22Rv1 (cell line): Measurements from ENCODE around the gene CFAP74.

Source experiments
- H3K27ac ChIP-seq: fragments of 450-650 bp; 2 replicates; pipeline ENCODE4 v1.5.1; 2017
- CTCF ChIP-seq: fragments of 450-650 bp; IDR thresholded peaks from 2 replicates; pipeline ENCODE4 v1.5.1; 2017; ENCODE audit warnings: mild to moderate bottlenecking
- ZFX ChIP-seq: fragments of 450-650 bp; IDR thresholded peaks from 2 replicates; pipeline ENCODE4 v1.6.1; 2017; ENCODE audit warnings: antibody characterized with exemption, borderline replicate concordance

The CFAP74 gene

GRCh38 chr1:1906185-1907097 is 97.1 kb downstream of the CFAP74 start:
- peak; percentile 95 for TF ChIP-seq CTCF
- no peak for TF ChIP-seq ZFX
- no peak overlapping the region for H3K27ac ChIP-seq

- H3K27ac ChIP-seq: no peak overlapping the region
- TF ChIP-seq ZFX: no peak
- no peak for TF ChIP-seq CTCF
These were observed 100.4 kb downstream of the CFAP74 start for GRCh38 chr1:1903224-1903623.

- H3K27ac ChIP-seq: no peak overlapping the region
- TF ChIP-seq ZFX: no peak
These were observed 101.8 kb downstream of the CFAP74 start for GRCh38 chr1:1901641-1902294.

DNA sequence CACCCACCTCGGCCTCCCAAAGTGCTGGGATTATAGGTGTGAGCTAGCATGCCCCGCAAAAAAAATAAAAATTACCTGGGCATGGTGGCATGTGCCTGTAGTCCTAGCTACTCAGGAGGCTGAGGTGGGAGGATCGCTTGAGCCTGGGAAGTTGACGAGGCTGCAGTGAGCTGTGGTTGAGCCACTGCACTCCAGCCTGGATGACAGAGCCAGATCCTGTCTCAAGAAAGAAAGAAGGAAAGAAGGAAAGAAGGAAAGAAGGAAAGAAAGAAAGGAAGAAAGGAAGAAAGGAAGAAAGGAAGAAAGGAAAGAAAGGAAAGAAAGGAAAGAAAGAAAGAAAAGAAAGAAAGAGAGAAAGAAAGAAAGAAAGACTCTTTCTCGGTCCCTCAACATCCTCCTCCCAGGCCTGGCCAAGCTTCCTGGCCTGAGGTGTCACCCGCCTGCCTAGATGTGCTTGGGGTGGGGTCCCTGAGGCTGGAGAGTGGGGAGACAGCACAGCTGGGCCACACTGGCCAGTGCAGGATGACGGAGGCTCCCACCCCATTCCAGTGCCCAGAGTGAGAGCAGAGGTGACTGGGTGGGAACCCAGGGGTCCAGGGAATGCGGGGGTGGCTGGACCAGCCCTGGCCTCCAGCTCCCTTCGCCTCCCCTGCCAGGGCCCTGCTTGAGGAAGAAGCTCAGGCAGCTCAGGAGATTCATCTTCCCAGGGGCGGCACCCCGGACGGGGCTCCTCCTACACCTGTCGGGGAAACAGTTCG is 102.5 kb downstream of the CFAP74 start:
- TF ChIP-seq CTCF (no peak), ZFX (no peak)
- H3K27ac ChIP-seq: no peak overlapping the region

GRCh38 chr1:1899967-1900327 is 103.6 kb downstream of the CFAP74 start:
- TF ChIP-seq ZFX: no peak
- TF ChIP-seq CTCF: no peak
- no peak overlapping the region for H3K27ac ChIP-seq

GRCh38 chr1:1899266-1899966 is 104.2 kb downstream of the CFAP74 start:
- TF ChIP-seq ZFX (no peak), CTCF (no peak)
- H3K27ac ChIP-seq: no peak overlapping the region

GRCh38 chr1:1898246-1898933 is 105.2 kb downstream of the CFAP74 start:
- TF ChIP-seq CTCF (no peak), ZFX (no peak)
- H3K27ac ChIP-seq: no peak overlapping the region
